ENCODE data around the gene SYCP2L. TPM values are rescaled to one million over a fixed set of nuclear protein-coding genes. Genes with fewer than 3 reads are reported as not detected.

SYCP2L gene
- total RNA-seq, 1 experiment from 2014 or later: 4.9 TPM

GRCh38 chr6:10968776-10969175 lies 81.9 kb downstream of the SYCP2L start (continued):
- no peak for TF ChIP-seq REST (IDR thresholded peaks at IDR 0.05; ENCODE audit: low read depth)

GRCh38 chr6:10970731-10971130 lies 83.9 kb downstream of the SYCP2L start:
- BruUV-seq (replicated peaks): no TSS peak
- POLR2A ChIA-PET: no interaction called here
- no peak overlapping the region for H3K4me3 ChIP-seq (replicated peaks in 1 of 2; ENCODE audit: low read depth in 1 of 2, low read length in 2 of 2)
- H2AFZ ChIP-seq (ENCODE audit: low read depth, low read length, poor library complexity, severe bottlenecking): no peak overlapping the region
- no peaks in the 10 kb centered on the region for H4K20me1 ChIP-seq (ENCODE audit: insufficient read depth)
- no peak overlapping the region for H3K27ac ChIP-seq (ENCODE audit: low read depth, low read length)
- intact Hi-C loops (cut with micrococcal nuclease): no loop called here
- no peaks in the 10 kb centered on the region for H3K36me3 ChIP-seq (ENCODE audit: control insufficient read depth in 1 of 2, insufficient read depth in 2 of 2, low read length in 2 of 2)
- H3K4me1 ChIP-seq (ENCODE audit: control insufficient read depth in 1 of 2, insufficient read depth in 2 of 2, low read length in 2 of 2): no peaks in the 10 kb centered on the region
- CTCF ChIA-PET: no interaction called here
- no peak overlapping the region for H3K4me2 ChIP-seq (ENCODE audit: low read length)
- RAD21 ChIA-PET (ENCODE audit: low non-redundant PET in 1 of 2, low total read pairs in 2 of 2, uncharacterized antibody in 2 of 2, unreplicated experiment in 2 of 2): no interaction called here
- no peaks in the 10 kb centered on the region for H3K79me2 ChIP-seq (ENCODE audit: insufficient read depth, low read length)
- H3K27me3 ChIP-seq (ENCODE audit: insufficient read depth, low read length): no peaks in the 10 kb centered on the region
- H3K9me3 ChIP-seq (ENCODE audit: control insufficient read depth in 1 of 2, insufficient read depth in 1 of 2, low read depth in 1 of 2, low read length in 2 of 2): 0 out of 4 replicates have a peak, but pooled peaks cover 0 to 3% of the 10 kb centered on the region in 2 experiments
- ATAC-seq (no peak), DNase-seq (ENCODE audit: low read depth, low spot score) (no peak)
- no peak for TF ChIP-seq EZH2 (IDR thresholded peaks at IDR 0.05)
- TF ChIP-seq JUND (IDR thresholded peaks at IDR 0.05): no peak
- no peak for TF ChIP-seq ZFX (IDR thresholded peaks at IDR 0.05)
- TF ChIP-seq, protein P1, sequence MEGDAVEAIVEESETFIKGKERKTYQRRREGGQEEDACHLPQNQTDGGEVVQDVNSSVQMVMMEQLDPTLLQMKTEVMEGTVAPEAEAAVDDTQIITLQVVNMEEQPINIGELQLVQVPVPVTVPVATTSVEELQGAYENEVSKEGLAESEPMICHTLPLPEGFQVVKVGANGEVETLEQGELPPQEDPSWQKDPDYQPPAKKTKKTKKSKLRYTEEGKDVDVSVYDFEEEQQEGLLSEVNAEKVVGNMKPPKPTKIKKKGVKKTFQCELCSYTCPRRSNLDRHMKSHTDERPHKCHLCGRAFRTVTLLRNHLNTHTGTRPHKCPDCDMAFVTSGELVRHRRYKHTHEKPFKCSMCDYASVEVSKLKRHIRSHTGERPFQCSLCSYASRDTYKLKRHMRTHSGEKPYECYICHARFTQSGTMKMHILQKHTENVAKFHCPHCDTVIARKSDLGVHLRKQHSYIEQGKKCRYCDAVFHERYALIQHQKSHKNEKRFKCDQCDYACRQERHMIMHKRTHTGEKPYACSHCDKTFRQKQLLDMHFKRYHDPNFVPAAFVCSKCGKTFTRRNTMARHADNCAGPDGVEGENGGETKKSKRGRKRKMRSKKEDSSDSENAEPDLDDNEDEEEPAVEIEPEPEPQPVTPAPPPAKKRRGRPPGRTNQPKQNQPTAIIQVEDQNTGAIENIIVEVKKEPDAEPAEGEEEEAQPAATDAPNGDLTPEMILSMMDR (IDR thresholded peaks at IDR 0.05 in 2 of 3, conservative IDR thresholded peaks at IDR 0.05 in 1 of 3; ENCODE audit: borderline replicate concordance in 1 of 3, insufficient read depth in 1 of 3, low read depth in 2 of 3, low read length in 2 of 3): no peak
- no peak for TF ChIP-seq RAD21 (IDR thresholded peaks at IDR 0.05; ENCODE audit: low read depth)
- H3K9me2 ChIP-seq (ENCODE audit: insufficient read depth): no peaks in the 10 kb centered on the region
- no peak overlapping the region for H3K9ac ChIP-seq (ENCODE audit: low read length)
